ENCODE results near the gene SLC2A1.

The SLC2A1 gene

DNA sequence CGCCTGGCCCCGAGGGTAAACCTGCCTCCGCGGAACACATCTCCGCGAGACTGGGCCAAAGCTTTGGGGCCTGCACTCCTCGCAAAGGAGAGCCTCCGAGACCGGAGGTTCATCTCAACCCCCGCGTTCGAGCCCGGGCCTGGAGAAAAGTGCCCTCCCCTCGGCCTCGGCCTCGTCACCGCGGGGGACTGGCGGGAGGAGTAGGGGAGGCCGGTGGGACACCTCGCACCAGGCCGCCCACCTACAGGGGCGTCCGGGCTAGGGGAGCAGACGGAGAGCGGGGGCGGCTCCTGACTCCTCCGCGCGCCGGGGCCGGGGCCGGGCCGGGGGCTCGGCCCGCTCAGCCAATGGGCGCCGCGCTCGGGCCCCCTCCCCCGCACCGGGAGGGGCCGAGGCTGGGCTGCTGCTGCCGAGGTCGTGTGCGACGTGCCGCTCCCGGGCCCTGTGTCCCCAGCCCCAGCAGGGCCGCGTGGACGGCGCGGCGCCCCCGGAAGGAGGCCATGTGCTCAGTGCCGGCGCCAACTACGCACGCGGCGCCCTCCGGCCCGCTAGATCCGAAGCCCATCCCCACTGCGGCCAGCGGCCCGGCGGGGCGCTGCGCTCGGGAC is 684 bp downstream of the SLC2A1 start:
- no peak overlapping the region for H3K27ac ChIP-seq
- peak overlapping the region; percentile 76 for H3K9ac ChIP-seq (ENCODE audit: insufficient read length)
- H3K9me3 ChIP-seq (ENCODE audit: low read depth, low read length): no peaks in the 10 kb centered on the region
- H3K4me3 ChIP-seq: peak overlapping the region; percentile 82
- H3K36me3 ChIP-seq (ENCODE audit: insufficient read depth, low read length): no peaks in the 10 kb centered on the region
- no peak for DNase-seq (ENCODE audit: low read depth, low spot score)
- TF ChIP-seq FOXP2 (optimal IDR thresholded peaks at IDR 0.05; ENCODE audit: control extremely low read depth, extremely low read length, insufficient read depth): no peak
- no peak for TF ChIP-seq EZH2 (IDR thresholded peaks at IDR 0.05)
- TF ChIP-seq POLR2AphosphoS5 (IDR thresholded peaks at IDR 0.05; ENCODE audit: borderline replicate concordance, low read depth, low read length): no peak

GRCh38 chr1:42957229-42957879 is 1.3 kb downstream of the SLC2A1 start:
- no peak for TF ChIP-seq EZH2 (IDR thresholded peaks at IDR 0.05)
- no peak for TF ChIP-seq FOXP2 (optimal IDR thresholded peaks at IDR 0.05; ENCODE audit: control extremely low read depth, extremely low read length, insufficient read depth)
- TF ChIP-seq POLR2AphosphoS5 (IDR thresholded peaks at IDR 0.05; ENCODE audit: borderline replicate concordance, low read depth, low read length): no peak
- Histone ChIP-seq H3K36me3 (ENCODE audit: insufficient read depth, low read length) (no peaks in the 10 kb centered on the region), H3K4me3 (peak overlapping the region; percentile 82), H3K9ac (ENCODE audit: insufficient read length) (peak overlapping the region; percentile 76), H3K9me3 (ENCODE audit: low read depth, low read length) (no peaks in the 10 kb centered on the region), H3K27ac (no peak overlapping the region)
- no peak for DNase-seq (ENCODE audit: low read depth, low spot score)

GRCh38 chr1:42956739-42957138 is 1.9 kb downstream of the SLC2A1 start:
- Histone ChIP-seq H3K9me3 (ENCODE audit: low read depth, low read length) (no peaks in the 10 kb centered on the region), H3K9ac (ENCODE audit: insufficient read length) (no peak overlapping the region), H3K4me3 (peak overlapping the region; percentile 82), H3K27ac (no peak overlapping the region), H3K36me3 (ENCODE audit: insufficient read depth, low read length) (no peaks in the 10 kb centered on the region)
- no peak for DNase-seq (ENCODE audit: low read depth, low spot score)
- TF ChIP-seq EZH2 (IDR thresholded peaks at IDR 0.05) (no peak), POLR2AphosphoS5 (IDR thresholded peaks at IDR 0.05; ENCODE audit: borderline replicate concordance, low read depth, low read length) (no peak), FOXP2 (optimal IDR thresholded peaks at IDR 0.05; ENCODE audit: control extremely low read depth, extremely low read length, insufficient read depth) (no peak)

GRCh38 chr1:42955311-42956063 is 3.2 kb downstream of the SLC2A1 start:
- TF ChIP-seq FOXP2 (optimal IDR thresholded peaks at IDR 0.05; ENCODE audit: control extremely low read depth, extremely low read length, insufficient read depth) (no peak), EZH2 (IDR thresholded peaks at IDR 0.05) (no peak)
- DNase-seq (ENCODE audit: low read depth, low spot score): no peak
- Histone ChIP-seq H3K36me3 (ENCODE audit: insufficient read depth, low read length) (no peaks in the 10 kb centered on the region), H3K27ac (no peak overlapping the region), H3K9me3 (ENCODE audit: low read depth, low read length) (no peaks in the 10 kb centered on the region), H3K9ac (ENCODE audit: insufficient read length) (no peak overlapping the region), H3K4me3 (no peak overlapping the region)

DNA sequence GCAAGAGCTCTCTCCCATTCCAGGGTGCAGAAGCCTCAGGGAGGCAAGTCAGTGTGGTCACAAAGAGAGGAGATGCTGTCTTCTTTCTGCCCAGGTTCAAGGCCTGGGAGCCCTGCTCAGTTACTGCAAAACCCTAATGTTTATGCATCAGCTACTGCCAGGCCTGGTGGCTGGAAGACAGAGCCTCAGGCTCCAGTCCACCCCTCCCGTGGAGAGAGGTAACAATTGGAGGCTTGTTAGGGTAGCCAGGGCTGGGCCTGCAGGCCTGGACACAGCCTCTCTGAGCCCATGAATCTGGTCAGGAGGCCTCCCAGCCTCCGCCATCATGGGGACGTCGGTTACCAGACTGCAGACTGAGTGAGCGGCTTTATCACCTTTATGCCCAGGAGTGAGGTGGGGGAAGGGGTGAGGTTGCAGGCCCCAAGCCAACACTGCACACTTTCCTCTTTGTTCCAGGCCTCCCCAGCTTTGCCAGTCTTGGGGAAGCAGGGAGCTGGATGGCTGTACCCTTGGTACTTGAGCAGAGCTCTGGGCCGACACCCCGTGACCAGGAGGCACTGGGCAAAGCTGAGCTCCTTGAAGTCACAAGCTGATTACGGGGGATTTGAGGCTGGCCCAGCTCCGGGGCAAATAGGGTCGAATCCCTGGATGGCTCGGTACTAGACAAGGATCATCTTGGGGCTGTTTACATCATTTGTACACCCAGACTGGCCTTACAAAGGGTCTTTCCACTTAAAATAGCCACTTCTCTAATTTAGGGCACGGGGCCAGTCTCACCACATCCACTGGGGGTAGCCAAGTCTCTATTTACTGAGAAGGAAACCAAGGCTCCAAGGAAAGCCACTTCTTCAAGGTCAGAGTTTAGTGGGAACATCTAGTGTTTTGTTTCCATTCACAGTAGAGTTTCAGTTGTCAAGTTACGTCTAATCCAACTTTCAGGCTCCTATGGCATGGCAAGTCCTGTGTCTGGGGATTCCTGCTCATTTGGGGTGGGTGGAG is 5.2 kb downstream of the SLC2A1 start:
- Histone ChIP-seq H3K9me3 (ENCODE audit: low read depth, low read length) (no peaks in the 10 kb centered on the region), H3K9ac (ENCODE audit: insufficient read length) (no peak overlapping the region), H3K27ac (no peak overlapping the region), H3K4me3 (no peak overlapping the region), H3K36me3 (ENCODE audit: insufficient read depth, low read length) (no peaks in the 10 kb centered on the region)
- DNase-seq (ENCODE audit: low read depth, low spot score): no peak
- TF ChIP-seq EZH2 (IDR thresholded peaks at IDR 0.05): no peak
- TF ChIP-seq POLR2AphosphoS5 (IDR thresholded peaks at IDR 0.05; ENCODE audit: borderline replicate concordance, low read depth, low read length): no peak

GRCh38 chr1:42952303-42953001 is 6.2 kb downstream of the SLC2A1 start:
- H3K9me3 ChIP-seq (ENCODE audit: low read depth, low read length): no peaks in the 10 kb centered on the region
- TF ChIP-seq POLR2AphosphoS5 (IDR thresholded peaks at IDR 0.05; ENCODE audit: borderline replicate concordance, low read depth, low read length) (no peak), FOXP2 (optimal IDR thresholded peaks at IDR 0.05; ENCODE audit: control extremely low read depth, extremely low read length, insufficient read depth) (no peak), EZH2 (IDR thresholded peaks at IDR 0.05) (no peak)
- no peaks in the 10 kb centered on the region for H3K36me3 ChIP-seq (ENCODE audit: insufficient read depth, low read length)
- H3K27ac ChIP-seq: no peak overlapping the region
- no peak overlapping the region for H3K4me3 ChIP-seq
- H3K9ac ChIP-seq (ENCODE audit: insufficient read length): no peak overlapping the region
- no peak for DNase-seq (ENCODE audit: low read depth, low spot score)

DNA sequence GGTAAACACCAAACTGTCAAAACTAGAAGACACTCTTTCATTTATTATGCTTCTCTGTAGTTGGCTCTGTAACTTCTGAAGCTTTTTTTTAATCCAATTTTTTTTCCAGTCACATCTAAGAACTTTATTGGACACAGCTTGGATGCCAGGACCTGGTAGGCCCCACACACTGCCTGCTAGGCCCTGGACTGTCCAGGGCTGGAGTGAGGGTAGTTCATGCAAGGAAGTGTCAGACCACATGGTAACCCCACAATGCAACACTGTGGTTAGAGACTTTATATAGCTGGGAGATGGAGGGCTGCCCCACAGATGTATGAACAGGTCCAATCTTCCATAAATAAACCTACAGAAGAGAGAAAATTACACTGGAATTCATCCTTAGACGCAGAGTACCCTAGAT is 7.1 kb downstream of the SLC2A1 start:
- Histone ChIP-seq H3K9ac (ENCODE audit: insufficient read length) (no peak overlapping the region), H3K9me3 (ENCODE audit: low read depth, low read length) (no peaks in the 10 kb centered on the region), H3K4me3 (no peak overlapping the region), H3K27ac (no peak overlapping the region), H3K36me3 (ENCODE audit: insufficient read depth, low read length) (no peaks in the 10 kb centered on the region)
- TF ChIP-seq FOXP2 (optimal IDR thresholded peaks at IDR 0.05; ENCODE audit: control extremely low read depth, extremely low read length, insufficient read depth): no peak
- no peak for TF ChIP-seq EZH2 (IDR thresholded peaks at IDR 0.05)
- TF ChIP-seq POLR2AphosphoS5 (IDR thresholded peaks at IDR 0.05; ENCODE audit: borderline replicate concordance, low read depth, low read length): no peak
- no peak for DNase-seq (ENCODE audit: low read depth, low spot score)
